ENCODE data around the gene GBP3. TPM values are rescaled to one million over a fixed set of nuclear protein-coding genes. Genes with fewer than 3 reads are reported as not detected.
A peak's percentile ranks its signal among the peaks of the same experiment; 100 is the strongest.

Gene GBP3
- total RNA-seq, 1 experiment from 2014 or later = 19.4 TPM

- BruUV-seq (replicated peaks) = no TSS peak
- intact Hi-C loops (cut with micrococcal nuclease) = no loop called here
- Mint-ChIP-seq H3K9me3 (ENCODE audit: unreplicated experiment) (peaks cover 7% of the 10 kb centered on the region), H3K4me1 (ENCODE audit: insufficient read depth, unreplicated experiment) (peaks cover 11% of the 10 kb centered on the region), H3K27me3 (ENCODE audit: insufficient read depth, unreplicated experiment) (no peaks in the 10 kb centered on the region), H3K27ac (ENCODE audit: low read depth, unreplicated experiment) (no peak overlapping the region), H3K4me3 (ENCODE audit: unreplicated experiment) (no peak overlapping the region), H3K36me3 (ENCODE audit: insufficient read depth, unreplicated experiment) (no peaks in the 10 kb centered on the region)
- TF ChIP-seq CTCF (IDR thresholded peaks at IDR 0.05; ENCODE audit: unreplicated experiment) = no peak
- POLR2A ChIA-PET = interaction anchor here (0.6 to 1.4 kb wide), 2 partner anchors 14 to 20 kb away, joined by 3 to 8 read pairs; partner anchors contain the start of gene GBP3
- CTCF ChIA-PET = interaction anchor here (1.0 to 1.6 kb wide), 3 partner anchors 10 to 59 kb away, joined by 3 to 4 read pairs (median 3); no protein-coding TSS in a partner anchor
- no peak for DNase-seq (ENCODE audit: unreplicated experiment)
These were observed 19.8 kb upstream of the GBP3 start for GRCh38 chr1:89042491-89042890.

- Mint-ChIP-seq H3K4me3 (ENCODE audit: unreplicated experiment) (no peak overlapping the region), H3K27ac (ENCODE audit: low read depth, unreplicated experiment) (no peak overlapping the region), H3K27me3 (ENCODE audit: insufficient read depth, unreplicated experiment) (no peaks in the 10 kb centered on the region), H3K36me3 (ENCODE audit: insufficient read depth, unreplicated experiment) (no peaks in the 10 kb centered on the region), H3K4me1 (ENCODE audit: insufficient read depth, unreplicated experiment) (peaks cover 11% of the 10 kb centered on the region), H3K9me3 (ENCODE audit: unreplicated experiment) (peaks cover 7% of the 10 kb centered on the region)
- intact Hi-C loops (cut with micrococcal nuclease) = no loop called here
- POLR2A ChIA-PET = interaction anchor here (0.6 to 1.4 kb wide), 2 partner anchors 19 to 23 kb away, joined by 3 to 8 read pairs; partner anchors contain the start of genes GBP1 and GBP3
- peak; percentile 6 for DNase-seq (ENCODE audit: unreplicated experiment)
- TF ChIP-seq CTCF (IDR thresholded peaks at IDR 0.05; ENCODE audit: unreplicated experiment) = no peak
- BruUV-seq (replicated peaks) = no TSS peak
- CTCF ChIA-PET = interaction anchor here (1.0 to 1.3 kb wide), 2 partner anchors 11 to 58 kb away, joined by 3 read pairs; no protein-coding TSS in a partner anchor
These were observed 19.1 kb upstream of the GBP3 start for GRCh38 chr1:89041721-89042120.

- POLR2A ChIA-PET = interaction anchor here (1.4 kb wide), 1 partner anchor 19 kb away, joined by 8 read pairs; the partner anchor contains the start of gene GBP3
These were observed 18.5 kb upstream of the GBP3 start for GRCh38 chr1:89041119-89041641.

GRCh38 chr1:89040315-89040626, 17.6 kb upstream of the GBP3 start:
- CTCF ChIA-PET = interaction anchor here (0.6 to 1.3 kb wide), 2 partner anchors 10 to 23 kb away, joined by 3 to 4 read pairs; no protein-coding TSS in a partner anchor
- Mint-ChIP-seq H3K27ac (ENCODE audit: low read depth, unreplicated experiment) (no peak overlapping the region), H3K36me3 (ENCODE audit: insufficient read depth, unreplicated experiment) (no peaks in the 10 kb centered on the region), H3K4me1 (ENCODE audit: insufficient read depth, unreplicated experiment) (peaks cover 11% of the 10 kb centered on the region), H3K4me3 (ENCODE audit: unreplicated experiment) (no peak overlapping the region), H3K27me3 (ENCODE audit: insufficient read depth, unreplicated experiment) (no peaks in the 10 kb centered on the region), H3K9me3 (ENCODE audit: unreplicated experiment) (peaks cover 7% of the 10 kb centered on the region)
- POLR2A ChIA-PET = interaction anchor here (0.8 kb wide), 1 partner anchor 55 kb away, joined by 4 read pairs; no protein-coding TSS in a partner anchor
- no peak for TF ChIP-seq CTCF (IDR thresholded peaks at IDR 0.05; ENCODE audit: unreplicated experiment)
- intact Hi-C loops (cut with micrococcal nuclease) = no loop called here
- no peak for DNase-seq (ENCODE audit: unreplicated experiment)
- no TSS peak for BruUV-seq (replicated peaks)

More at GRCh38 chr1:89041119-89041641, 18.5 kb upstream of the GBP3 start:
- no peak for TF ChIP-seq CTCF (IDR thresholded peaks at IDR 0.05; ENCODE audit: unreplicated experiment)
- peak; percentile 60 for DNase-seq (ENCODE audit: unreplicated experiment)
- CTCF ChIA-PET = interaction anchor here (0.6 to 1.3 kb wide), 2 partner anchors 57 to 416 kb away, joined by 3 read pairs; no protein-coding TSS in a partner anchor
- Mint-ChIP-seq H3K36me3 (ENCODE audit: insufficient read depth, unreplicated experiment) (no peaks in the 10 kb centered on the region), H3K27me3 (ENCODE audit: insufficient read depth, unreplicated experiment) (no peaks in the 10 kb centered on the region), H3K4me3 (ENCODE audit: unreplicated experiment) (no peak overlapping the region), H3K27ac (ENCODE audit: low read depth, unreplicated experiment) (peak overlapping the region; percentile 70), H3K9me3 (ENCODE audit: unreplicated experiment) (peaks cover 7% of the 10 kb centered on the region), H3K4me1 (ENCODE audit: insufficient read depth, unreplicated experiment) (peaks cover 11% of the 10 kb centered on the region)
- BruUV-seq (replicated peaks) = no TSS peak
- intact Hi-C loops (cut with micrococcal nuclease) = no loop called here
